ENCODE data around the gene ARHGEF38.
A peak's percentile ranks its signal among the peaks of the same experiment; 100 is the strongest.

The ARHGEF38 gene

GRCh38 chr4:105520819-105521790 is 31.3 kb upstream of the ARHGEF38 start:
- peak; percentile 67 for TF ChIP-seq CTCF (IDR thresholded peaks at IDR 0.05; ENCODE audit: control insufficient read depth, extremely low read depth, insufficient read depth)
- H3K4me3 ChIP-seq (ENCODE audit: low read depth, low read length) = no peak overlapping the region
- no peak for DNase-seq (ENCODE audit: low read depth)

DNA sequence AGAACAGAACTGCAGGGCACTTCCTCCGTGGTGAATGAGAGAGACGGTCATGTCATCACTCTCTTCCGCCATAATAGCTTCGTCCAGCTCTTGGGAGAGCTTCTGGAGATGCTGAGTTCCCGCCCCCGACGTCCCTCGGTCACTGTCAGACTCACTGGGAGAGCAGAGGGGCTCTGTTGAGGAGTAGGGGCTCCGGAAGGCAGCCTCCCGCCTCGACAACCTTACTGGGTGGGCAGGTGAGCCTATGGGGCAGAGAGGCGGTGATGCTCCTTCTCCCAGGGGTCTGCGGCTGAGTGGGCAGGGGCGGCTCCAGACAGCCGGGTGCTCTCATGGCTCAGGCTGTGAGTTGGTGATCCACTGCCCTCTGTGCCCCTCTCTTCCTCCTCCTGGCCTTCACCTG is 25.8 kb upstream of the ARHGEF38 start:
- H3K4me3 ChIP-seq (ENCODE audit: low read depth, low read length) = no peak overlapping the region
- TF ChIP-seq CTCF (IDR thresholded peaks at IDR 0.05; ENCODE audit: control insufficient read depth, extremely low read depth, insufficient read depth) = no peak
- DNase-seq (ENCODE audit: low read depth) = no peak

DNA sequence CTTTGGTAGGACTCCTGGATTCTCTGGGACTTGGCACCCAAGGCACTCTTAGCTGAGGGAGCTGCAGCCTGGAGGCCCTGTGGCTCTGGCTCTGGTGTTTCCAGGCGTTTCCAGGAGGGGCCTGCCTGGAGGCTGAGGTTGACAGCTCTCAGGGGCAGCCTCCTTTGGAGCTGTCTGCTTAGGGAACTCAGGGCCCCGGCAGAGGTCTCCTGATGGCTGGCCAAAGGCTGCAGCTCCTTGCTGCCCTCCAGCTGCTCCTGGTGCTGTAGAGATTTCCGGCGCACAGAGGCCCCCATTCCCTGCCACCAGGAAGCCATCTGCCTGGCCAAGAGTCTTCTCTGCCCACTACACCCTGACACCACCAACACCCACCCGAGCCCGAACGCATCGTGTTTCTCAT is 25.3 kb upstream of the ARHGEF38 start:
- no peak for DNase-seq (ENCODE audit: low read depth)
- TF ChIP-seq CTCF (IDR thresholded peaks at IDR 0.05; ENCODE audit: control insufficient read depth, extremely low read depth, insufficient read depth) = no peak
- no peak overlapping the region for H3K4me3 ChIP-seq (ENCODE audit: low read depth, low read length)

GRCh38 chr4:105536601-105537000 is 15.8 kb upstream of the ARHGEF38 start:
- DNase-seq (ENCODE audit: low read depth) = no peak
- no peak for TF ChIP-seq CTCF (IDR thresholded peaks at IDR 0.05; ENCODE audit: control insufficient read depth, extremely low read depth, insufficient read depth)

DNA sequence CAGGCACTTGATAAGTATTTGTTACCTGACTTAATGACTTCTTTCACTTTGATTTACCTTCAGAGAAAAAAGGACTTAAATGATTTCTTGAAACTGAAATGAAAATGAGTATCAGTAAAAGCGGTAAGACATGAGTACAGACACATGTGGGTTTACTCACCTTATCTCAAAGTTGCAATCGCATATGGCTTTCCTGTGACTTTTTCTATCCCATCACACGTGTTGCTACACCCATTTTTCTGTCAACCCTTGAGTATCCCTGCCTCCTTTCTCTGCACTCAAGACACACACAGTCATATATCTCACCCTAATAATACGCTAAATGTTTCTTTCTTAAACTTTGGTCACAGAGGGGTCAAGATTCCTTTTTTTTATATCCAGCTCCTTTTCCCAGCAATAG is 11.0 kb upstream of the ARHGEF38 start:
- no peak for TF ChIP-seq CTCF (IDR thresholded peaks at IDR 0.05; ENCODE audit: control insufficient read depth, extremely low read depth, insufficient read depth)
- no peak overlapping the region for H3K4me3 ChIP-seq (ENCODE audit: low read depth, low read length)
- DNase-seq (ENCODE audit: low read depth) = no peak

More at GRCh38 chr4:105536601-105537000, 15.8 kb upstream of the ARHGEF38 start:
- H3K4me3 ChIP-seq (ENCODE audit: low read depth, low read length) = no peak overlapping the region

DNA sequence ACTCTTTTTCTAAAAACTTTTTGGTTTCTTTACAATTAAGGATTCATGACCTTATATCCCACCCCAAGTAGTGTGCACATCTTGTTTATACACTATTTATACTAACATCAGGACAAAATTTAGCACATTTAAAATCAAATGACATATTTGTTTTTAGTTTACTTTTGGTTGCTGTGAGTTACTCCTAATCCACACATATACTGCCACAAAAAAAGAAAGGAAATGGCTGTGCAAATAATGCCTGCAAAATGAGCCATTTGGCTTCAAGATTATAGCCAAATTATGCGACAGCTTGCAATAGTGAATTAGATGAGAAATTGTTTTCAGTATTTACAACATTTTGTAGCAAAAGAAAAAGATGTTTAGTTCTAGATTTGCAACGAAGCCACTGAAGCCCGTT is 10.4 kb upstream of the ARHGEF38 start:
- H3K4me3 ChIP-seq (ENCODE audit: low read depth, low read length) = no peak overlapping the region

More for the DNA sequence above, 10.4 kb upstream of the ARHGEF38 start:
- no peak for TF ChIP-seq CTCF (IDR thresholded peaks at IDR 0.05; ENCODE audit: control insufficient read depth, extremely low read depth, insufficient read depth)
- DNase-seq (ENCODE audit: low read depth) = no peak

Data from LNCaP clone FGC (cell line).